Measurements from ENCODE around the gene MRPL33.

The MRPL33 gene

DNA sequence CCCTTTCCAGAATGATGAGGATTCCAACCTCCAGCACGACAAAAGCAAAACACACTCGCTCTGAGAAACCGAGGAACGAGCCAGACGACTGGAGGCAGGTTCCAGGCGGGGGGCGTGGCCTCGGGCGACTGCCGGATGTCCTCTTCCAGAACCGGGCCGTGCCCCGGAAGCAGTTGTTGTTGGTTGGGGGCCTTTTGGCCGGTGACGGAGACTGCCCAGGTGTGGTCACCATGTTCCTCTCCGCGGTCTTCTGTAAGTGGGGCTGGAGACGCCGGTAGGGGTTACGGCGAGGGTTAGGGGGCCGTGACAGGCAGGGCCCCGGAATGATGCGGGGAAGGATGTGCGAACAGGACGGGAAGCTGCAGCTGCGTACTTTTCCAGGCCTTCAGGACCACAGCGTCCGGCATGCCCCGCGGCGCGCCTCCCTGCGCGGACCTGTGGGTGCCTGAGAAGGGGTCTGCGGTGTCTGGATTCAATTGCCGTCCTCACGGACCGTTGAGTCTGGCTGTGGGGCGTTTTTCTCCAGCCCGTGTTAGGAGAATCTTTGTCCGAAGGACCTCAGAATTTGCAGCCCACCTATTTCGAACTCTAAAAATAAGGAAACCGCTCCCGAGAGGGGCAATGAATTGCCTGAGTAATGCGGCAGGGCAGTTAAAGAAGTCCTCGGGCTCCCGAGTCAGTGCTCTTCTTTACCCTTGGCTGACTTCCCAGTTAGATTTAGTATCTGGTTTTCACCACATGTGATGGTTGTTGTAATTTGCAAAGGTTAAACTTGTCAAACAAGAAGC, at the start of gene MRPL33:
MRPL33 (plus strand) TSS at position 172 of the 788 bp plus-strand sequence; CDS start at position 231, 59 bp downstream.
- peak; percentile 75 for DNase-seq (ENCODE audit: low read depth, low spot score)

DNA sequence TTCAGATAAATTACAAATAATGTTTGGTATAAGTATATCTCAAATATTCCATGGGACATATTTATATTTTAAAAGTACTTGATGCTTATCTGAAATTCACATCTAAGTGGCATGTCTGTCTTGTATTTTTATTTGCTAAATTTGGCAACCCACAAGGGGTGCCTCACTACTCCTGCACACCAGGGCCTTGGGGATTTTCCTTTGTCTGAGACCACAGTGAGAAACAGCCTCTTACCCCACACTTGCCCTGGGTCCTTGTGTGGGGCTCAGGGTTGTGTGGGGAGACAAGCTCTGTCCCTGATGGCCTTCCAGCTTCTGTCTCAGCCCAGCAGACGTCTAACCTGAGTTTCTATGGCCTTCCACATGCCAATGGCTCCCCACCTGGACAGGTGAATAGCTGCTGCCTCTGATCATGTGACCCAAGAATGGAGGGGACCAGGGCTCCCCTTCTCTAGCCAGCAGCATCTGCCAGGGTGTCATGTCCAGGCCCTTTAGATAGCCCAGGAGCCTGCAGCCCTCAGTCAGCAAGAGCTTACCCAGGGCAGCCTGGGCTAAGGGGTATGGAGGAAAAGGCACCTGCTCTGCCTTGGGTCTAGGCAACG, 49.5 kb upstream of the MRPL33 start:
- DNase-seq (ENCODE audit: low read depth, low spot score), result no peak

DNA sequence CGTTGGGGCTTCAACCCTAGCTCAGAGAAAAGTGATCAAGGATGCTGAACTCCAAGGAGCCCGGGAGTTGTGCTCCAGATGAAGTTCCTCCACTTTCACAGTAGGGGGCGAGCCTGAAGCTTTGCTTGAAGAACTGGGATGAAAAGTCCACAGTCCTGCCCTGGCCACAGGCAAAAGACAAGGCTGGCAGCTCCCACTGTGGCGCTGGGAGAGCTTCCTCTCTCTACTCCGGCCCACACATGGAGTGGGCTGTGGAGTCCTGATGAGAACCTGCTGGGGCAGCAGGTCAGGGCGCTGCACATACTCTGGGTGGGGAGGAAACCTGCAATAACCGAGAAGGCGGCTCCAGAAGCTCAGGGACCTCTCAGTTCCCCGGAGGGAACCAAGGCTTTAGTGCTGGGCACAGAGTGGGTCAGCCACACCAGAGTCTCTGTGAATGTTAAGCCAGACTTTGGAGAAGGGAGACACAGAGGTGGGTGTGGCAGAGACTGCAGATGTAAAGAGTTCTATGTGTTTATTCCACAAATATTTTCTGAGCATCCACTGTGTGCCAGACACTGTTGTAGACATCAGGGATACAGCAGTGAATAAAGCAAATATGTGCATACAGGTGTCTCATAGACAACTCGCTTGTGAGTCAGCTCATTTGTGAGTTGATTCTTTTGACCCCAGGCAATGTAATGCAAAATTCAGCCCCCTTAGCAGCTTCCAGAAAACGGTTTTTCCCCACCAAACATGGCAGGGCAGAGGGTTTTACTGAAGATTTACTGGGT, 48.0 kb upstream of the MRPL33 start:
- DNase-seq (ENCODE audit: low read depth, low spot score), result no peak

DNA sequence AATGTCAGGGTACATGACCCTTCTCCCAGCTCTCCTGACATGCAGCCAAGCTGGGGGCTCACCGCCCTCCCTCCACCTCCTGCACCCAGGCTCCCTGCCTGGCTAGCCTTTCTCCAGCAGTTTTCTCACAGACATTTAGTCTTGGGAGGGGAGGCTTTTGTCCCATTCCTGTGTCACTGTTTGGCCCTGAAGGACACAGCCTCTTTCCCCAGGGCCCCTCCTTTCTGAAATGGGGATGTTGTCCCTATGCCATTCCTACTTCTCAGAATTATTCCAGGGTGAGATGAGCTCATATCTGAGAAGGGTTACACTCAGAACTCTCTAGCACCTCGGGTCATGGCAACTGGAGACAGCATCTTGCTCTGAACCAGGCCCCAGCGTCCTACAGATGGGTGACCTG, 47.3 kb upstream of the MRPL33 start:
- DNase-seq (ENCODE audit: low read depth, low spot score), result no peak

DNA sequence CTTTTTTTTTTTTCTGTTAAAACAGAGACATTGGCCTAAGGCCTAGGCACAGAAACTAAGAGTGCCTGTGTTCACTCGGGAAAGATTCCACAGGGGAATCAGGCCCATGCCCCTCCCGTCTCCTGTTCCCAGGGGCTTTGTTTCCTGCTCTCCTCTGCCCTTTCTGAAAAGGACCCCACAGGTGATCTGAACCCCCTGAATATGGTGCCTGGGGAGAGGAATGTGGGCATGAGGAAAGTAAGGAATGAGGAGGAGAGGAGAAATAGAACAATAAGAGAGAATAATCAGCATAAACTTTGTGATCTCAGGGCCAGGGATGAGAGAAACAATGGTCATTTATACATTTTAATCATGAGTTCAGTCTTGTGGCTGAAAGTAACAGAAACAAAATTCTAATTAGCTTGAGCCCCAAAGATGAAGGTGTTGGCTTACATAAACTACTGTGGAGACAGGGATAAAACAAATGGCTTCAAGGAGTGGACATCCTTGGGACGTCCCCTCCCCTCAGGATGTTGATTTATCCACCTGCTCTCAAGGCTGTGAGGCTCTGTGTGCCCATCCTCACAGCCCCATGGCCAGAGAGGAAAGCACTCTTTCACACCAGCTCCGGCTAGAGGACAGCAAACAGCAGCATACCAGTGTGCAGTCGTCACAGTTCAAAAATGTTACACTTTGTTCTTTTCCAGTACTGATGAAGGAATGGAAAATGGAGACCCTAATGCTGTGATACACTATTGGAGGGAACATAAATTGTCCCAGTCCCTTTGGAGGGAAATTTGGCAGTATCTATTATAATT, 46.4 kb upstream of the MRPL33 start:
- no peak for DNase-seq (ENCODE audit: low read depth, low spot score)

DNA sequence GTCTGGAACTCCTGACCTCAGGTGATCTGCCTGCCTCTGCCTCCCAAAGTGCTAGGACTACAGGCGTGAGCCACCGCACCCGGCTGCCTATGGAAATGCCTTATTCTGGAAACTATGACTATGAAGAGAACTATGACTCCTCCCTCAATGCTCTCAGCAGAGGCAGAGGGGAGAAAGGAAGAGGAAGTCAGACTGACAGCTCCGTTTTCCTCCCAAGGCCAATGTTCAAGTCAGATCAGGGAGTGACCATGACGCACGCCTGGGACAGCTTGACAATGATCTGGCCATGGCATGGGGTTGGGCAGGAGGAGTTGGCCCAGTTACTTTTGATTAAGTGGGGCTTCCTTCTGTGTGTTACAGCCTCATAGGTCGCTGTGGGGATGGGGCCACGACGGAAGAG, 44.3 kb upstream of the MRPL33 start:
- DNase-seq (ENCODE audit: low read depth, low spot score), result no peak

DNA sequence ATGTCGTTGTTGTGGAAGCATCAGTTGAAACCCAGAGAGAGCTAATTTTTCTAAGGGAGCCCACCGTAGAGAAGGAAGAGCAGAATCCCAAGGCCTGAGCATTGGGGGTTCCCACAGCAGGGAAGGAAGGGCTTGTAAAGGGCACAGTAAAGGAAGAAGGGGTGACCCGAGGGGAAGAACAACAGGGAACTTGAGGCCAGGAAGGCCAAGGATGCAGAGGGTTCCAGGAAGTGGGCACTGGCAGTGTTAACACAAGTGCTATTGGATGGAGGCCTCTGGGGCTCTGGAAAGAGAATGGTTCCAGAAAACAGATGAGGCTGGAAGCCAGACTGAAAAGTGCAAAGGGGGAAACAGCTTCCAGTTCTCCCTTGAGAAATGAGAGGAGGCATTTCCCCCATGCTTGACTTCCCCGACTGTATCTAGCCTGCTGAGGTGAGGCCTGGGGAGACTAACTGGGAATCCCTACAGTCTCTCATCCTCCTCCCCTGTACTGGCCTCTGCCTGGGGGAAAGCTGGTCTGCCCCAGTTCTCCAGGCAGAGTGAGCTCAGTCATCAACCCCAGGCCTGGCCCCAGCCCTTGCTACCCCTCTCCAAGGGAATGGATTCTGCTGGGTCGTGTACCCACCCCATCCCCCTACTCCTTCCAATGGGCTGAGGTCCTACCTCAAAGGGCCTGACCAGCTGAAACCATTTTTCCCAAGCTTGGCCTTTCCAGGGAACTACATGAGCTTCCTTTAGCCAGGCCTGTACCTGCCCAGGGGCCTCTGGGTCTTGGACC, 43.2 kb upstream of the MRPL33 start:
- no peak for DNase-seq (ENCODE audit: low read depth, low spot score)

DNA sequence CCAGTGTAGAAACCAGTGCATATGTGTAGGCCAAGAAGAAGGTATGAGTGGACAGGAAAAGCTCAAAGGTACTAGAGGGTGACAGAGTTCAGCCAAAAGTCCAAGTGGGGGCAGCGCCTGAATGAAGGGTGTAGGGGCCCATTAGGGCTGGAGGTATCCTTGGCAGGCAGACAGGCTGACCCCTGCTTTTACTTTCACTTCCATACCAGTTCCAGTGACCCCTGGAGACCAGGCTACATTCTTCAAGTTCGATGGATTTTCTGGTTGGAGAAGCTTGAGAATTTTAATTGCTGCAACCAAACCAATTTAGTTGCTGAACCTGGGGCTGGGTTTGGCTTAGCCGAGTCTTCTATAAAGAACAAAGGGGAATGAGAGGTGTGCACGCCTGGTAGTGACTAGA, 42.3 kb upstream of the MRPL33 start:
- DNase-seq (ENCODE audit: low read depth, low spot score), result no peak

DNA sequence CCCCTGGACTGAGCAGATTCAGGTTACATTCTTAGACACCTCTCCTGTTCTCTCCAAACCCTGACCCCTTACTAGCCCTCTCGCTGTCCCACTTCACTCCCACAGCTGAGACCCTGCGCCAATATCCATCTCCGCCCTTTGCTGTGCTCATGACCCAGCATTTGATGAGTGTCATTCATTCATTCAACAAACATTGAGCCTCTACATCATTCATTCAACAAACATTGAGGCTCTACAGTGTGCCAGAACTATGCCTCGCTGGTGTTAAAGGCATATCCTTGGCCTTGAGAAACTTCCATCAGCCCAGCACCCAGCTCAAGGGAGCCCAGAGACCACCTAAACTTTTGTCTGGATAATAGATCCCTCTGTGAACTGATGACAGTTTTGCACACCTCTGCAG, 41.9 kb upstream of the MRPL33 start:
- DNase-seq (ENCODE audit: low read depth, low spot score), result no peak

DNA sequence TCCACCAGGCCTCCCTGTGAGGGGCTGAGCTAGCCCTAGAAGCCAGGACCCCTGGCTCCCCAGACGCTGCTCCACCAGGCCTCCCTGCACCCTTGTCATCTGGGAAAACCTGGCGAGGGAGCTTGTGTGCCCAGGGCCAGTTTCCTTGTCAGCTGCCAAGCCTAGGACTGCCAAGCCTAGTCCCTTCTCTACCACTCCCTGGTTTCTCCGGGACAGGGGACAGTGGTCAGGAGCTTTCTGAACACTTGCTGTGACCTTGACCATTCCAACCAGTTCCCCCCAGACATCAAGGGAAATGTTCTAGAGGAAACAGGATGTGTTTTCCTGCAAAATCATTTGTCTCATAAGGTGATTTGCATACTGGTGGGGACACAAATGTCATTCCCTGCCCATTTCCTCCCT, 41.3 kb upstream of the MRPL33 start:
- no peak for DNase-seq (ENCODE audit: low read depth, low spot score)

DNA sequence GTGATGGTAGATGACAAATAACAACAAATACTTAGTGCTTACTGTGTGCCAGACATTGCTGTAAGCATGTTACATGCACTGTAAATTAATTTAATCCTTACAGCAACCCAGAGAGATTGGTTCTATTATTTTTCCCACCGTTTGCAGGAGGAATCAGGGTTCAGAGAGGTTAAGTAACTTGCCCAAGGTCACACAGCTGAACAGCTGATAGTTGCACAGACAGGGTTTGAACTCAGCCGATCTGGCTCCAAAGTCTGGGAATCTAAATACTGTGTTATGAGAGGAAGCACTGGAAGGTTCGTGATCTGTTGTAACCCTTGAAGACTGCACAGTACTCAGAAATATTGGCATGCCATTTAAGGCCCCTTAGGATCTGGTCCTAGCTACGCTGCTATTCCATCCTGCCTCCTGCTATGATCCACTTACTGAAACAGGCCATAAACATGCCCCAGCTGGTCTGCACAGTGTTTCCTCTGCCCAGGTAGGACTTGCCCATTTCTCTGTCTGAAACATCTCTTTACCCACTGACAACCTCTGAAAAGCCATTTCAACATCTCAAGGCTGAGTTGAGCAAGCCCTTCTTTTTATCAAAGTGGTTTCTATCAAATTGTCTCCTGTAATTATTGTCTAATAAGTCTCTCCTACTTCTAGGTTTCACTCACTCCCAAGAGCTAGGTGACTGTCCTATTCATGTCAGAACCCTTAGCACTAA, 40.4 kb upstream of the MRPL33 start:
- no peak for DNase-seq (ENCODE audit: low read depth, low spot score)

DNA sequence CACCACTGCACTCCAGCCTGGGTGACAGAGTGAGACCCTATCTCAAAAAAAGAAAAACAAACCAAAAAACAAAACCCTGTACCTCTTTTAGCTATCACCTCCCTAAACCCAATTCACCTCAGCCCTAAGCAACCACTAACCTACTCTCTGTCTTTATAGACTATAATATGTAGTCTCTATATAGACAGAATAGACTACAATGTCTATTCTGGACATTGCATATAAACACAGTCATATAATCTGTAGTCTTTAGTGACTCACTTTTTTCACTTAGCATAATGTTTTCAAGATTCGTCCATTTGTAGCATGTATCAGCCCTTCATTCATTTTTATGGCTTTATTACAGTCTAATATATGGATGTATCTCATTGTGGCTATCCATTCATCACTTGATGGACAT, 37.2 kb upstream of the MRPL33 start:
- no peak for DNase-seq (ENCODE audit: low read depth, low spot score)

DNA sequence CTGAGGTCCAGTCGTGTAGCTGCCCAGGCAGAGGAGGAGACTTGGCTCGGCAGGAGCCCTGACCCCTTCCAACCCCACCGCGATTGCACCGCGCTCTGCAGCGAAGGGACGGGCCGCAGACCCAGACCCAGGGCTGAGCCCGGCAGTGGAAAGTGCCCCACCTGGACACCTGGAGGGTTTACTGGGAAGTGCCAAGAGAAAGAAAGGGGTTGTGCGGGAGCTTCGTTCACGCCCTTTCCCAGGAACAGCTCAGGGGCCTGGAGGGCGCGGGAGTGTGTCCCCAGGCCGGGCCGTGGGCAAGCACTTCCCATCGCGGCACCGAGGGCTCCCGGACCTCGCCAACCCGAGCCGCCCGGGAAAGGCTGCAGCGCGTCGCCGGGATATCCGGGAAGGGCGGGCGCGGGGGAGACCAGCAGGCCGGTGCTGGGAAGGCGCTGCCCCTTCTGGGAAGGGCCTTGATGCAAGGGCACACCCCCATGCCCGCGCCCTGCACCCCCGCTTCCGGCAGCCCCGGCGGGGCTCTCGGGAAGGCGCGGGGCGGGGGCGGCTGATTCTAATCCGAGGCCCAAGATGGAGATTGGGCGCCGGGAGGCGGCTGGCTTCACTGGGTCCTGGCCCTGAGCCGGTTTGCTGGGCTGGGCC, 36.1 kb upstream of the MRPL33 start:
- DNase-seq (ENCODE audit: low read depth, low spot score), result no peak

DNA sequence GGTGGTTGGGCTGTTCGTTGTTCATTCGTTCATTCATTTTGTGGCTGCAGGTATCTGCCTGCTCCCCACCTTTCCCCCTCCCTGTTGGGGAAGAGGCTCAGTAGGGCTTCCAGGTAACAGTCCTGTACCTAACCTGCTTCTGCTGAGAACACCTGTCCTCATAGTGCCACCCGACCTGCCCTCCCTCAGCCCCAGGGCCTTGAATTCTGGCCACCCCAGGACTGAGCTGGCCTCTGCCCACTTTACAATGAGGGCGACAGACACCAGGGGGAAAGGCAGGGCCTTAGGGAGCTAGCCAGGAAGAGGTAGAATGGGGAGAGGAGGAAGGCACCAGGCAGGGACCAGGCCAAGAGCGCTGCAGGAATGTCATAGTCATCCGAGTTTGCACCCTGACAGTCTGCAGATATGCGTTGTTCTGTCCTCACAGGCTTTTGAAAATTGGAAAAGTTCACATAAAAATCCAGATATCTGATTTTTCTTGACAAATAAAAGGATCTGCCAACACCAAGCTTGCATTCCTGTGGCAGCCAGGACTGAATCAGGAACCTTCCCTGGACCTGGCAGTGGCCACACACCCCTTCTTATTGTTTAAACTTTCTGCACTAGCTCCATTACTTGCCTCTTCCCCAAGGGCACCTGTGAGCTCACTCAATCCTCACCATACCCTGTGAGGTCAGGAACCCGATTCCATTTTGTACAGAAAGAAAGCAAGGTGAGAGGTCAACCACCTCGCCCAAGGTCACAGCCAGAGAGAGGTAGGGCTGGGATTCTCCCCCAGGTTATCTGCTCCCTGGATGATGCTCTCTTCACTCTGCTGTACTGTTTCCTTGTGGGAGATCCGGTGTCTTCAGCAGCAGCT, 35.3 kb upstream of the MRPL33 start:
- no peak for DNase-seq (ENCODE audit: low read depth, low spot score)

DNA sequence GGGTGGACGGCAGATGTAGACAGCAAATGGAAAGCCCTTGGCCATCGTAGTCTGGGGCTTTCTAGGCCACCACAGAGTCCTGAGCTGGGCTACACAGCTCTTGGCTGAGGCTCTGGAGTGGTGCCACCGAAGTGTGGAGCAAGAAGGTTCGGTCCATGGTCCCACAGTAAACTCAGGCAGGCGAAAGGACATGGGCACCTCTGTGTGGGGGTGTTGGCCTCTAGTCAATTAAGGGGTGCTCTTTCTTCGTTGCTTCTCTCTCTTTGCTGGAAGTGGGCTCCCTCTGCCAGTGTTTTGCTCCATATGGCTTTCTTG, 34.7 kb upstream of the MRPL33 start:
- no peak for DNase-seq (ENCODE audit: low read depth, low spot score)

DNA sequence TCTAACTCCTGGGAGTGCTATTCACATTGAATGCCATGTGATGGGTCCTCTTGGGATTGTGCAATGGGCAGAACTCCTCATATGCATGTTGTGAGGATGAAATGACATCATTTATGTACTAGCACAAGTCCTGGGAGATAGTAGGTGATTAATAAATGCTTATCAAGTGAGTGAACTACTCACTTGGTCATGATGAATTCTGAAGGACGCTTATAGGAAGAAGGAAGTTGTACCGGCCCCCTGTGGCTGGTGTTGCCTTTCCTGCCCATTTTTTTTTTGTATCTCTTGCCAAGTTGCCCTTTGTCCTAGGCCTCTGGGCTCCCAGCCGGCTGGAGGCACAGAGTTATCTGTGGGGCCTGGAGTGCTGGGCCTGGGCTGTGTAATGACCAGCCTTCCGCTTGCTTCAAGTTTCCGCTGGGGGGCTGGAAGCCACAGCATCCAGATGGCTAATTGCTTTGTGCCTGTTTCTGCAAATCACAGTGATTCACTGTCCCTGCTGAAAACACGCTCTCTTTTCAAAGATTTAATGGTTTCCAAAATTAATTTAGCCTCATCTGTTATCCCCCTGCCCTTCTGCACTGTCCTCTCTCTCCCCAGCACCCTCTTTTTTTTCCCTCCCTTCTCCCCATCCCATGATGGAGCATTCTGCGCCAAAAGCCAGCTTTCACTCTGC, 33.7 kb upstream of the MRPL33 start:
- DNase-seq (ENCODE audit: low read depth, low spot score), result no peak

DNA sequence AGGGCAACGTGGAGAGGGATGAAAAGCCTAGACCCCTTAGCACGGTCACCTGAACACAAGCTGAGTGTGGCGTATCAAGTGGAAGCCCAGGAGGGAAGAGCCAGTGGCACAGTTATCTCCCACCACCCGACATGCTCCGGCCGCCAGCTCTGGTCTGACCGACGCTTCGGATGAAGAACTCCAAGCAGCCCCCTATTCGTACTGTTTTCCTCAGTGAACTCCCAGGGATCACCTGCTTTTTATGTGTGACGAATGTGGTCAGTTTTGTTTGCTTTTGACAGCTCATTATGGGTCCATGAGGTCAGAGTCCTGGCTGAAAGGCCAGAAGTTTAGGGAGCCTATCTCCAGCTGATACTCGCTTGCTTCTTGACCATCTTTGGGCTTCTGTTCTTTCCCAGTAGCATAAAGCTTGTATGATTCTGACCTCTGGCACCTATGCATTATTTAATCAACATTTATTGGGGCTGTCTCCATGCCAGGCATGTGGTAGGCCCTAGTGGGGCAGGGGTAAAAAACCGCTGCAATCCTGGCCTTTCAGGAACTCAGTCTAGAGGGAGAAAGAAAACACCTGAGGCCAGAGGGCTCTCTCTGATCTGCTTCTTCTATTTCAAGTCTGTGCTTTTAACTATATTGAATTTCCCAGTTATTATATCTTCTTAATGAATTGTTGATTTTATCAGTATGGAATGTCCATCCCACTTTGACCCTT, 33.0 kb upstream of the MRPL33 start:
- DNase-seq (ENCODE audit: low read depth, low spot score), result no peak

DNA sequence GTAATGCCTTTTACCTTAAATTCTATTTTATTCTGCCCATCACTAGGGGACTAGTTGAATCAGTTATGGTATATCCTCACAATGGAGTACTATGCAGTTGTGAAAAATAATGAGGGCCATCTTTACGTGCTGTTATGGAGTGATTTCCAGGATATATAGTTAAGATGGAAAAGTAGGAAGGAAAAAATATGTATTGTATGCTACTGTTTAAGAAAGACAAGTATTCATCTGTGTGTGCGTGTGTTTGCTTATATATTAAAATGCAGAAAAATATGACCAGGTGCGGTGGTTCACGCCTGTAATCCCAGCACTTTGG, 32.5 kb upstream of the MRPL33 start:
- DNase-seq (ENCODE audit: low read depth, low spot score), result no peak

Measured in brain pericyte (primary cell).